Ramos (cell line): ENCODE data around the gene ZNRD2.
"Not testable (repeated sequence)": the region's sequence is repeated elsewhere in the genome, so short reads cannot be mapped to it uniquely, and the experiment has no call there.

ENCODE experiments used
- in situ Hi-C: fragments of 300-500 bp; cut with MboI; formaldehyde crosslinking; loops from one replicate; pipeline ENCODE4 v1.14.3; 2022; ENCODE audit warnings: low sequenced_read_pairs; ENCODE audit not compliant: unreplicated experiment

Gene ZNRD2, protein sequence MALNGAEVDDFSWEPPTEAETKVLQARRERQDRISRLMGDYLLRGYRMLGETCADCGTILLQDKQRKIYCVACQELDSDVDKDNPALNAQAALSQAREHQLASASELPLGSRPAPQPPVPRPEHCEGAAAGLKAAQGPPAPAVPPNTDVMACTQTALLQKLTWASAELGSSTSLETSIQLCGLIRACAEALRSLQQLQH

DNA sequence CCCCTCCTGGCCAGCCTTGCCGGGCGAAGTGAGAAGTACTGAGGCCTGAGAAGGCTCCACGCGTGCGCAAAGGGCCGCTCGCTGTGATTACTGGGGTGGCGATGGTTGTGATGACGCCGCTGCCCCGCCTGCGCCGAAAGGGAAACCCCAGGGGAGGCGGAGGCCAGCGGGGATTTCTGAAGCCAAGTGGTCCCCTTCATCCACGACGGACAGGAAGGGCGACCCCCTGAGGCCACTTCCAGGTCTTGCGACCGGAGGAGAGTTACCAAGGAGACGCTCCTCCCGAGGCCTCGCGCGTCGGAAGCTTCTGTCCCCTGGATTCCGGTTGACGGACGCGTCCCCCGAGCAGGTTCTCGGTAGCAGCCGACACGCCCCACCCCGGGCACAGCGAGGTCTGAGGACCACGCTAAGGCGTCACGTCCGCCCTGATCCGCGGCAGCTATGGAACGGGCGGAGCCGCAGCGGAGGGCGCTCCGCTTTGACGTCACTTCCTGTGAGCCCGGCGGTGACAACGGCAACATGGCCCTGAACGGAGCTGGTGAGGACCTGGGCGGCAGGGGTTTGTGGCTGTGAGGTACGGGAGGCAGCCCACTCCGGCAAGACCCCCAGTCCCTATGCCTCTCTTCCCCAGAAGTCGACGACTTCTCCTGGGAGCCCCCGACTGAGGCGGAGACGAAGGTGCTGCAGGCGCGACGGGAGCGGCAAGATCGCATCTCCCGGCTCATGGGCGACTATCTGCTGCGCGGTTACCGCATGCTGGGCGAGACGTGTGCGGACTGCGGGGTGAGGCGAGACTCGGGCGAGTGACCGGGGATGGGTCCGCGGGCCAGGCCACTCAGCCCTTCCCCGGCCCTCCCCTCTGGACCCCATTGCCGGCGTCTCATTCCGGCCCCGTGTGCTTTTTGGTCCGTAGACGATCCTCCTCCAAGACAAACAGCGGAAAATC lies at the start of gene ZNRD2:
TSS of gene ZNRD2 (plus strand) at position 505 of the 946 bp plus-strand sequence. CDS start at position 520, 15 bp downstream.
- in situ Hi-C loops = no loop called here

- in situ Hi-C loops = not testable (repeated sequence)
These were observed 48.3 kb upstream of the ZNRD2 start for GRCh38 chr11:65521777-65522521.

- in situ Hi-C loops = not testable (repeated sequence)
These were observed 47.3 kb upstream of the ZNRD2 start for GRCh38 chr11:65522718-65523630.

GRCh38 chr11:65523631-65523968 lies 46.7 kb upstream of the ZNRD2 start:
- in situ Hi-C loops = not testable (repeated sequence)

DNA sequence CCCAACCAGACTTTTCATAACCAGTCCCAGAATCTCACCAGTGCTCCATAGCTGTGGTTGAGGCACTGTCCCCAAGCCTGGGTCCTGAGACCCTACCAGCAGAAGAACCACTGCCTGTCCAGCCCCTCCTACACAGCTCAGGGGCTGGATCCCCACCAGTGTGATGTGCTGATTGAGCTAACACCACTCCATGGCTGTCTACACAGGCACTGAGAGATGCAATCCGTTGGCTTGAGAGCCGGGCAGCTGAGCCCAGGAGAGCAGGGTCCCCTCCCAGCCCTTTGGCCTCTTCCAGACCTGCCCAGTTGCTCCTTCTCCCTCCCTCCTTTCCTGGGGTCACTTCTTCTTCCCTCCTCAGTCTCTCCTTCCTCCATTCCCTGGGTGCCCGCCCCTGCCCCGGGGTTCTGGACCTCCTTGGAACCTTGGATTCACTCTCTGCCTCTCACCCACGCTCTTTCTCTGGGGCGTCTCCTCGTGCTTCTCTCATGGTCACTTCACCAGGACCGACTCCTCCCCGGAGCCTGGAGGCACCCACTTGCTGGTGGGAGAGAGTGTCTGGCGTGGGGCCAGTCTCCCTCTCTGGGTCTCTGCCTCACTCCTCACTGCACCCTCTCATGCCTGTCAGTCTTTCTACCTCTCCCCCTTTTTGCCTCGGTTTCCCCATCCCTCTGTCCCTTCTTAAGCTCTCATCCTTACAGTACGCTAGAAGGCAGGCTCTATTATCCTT lies 46.1 kb upstream of the ZNRD2 start:
- in situ Hi-C loops = no loop called here

DNA sequence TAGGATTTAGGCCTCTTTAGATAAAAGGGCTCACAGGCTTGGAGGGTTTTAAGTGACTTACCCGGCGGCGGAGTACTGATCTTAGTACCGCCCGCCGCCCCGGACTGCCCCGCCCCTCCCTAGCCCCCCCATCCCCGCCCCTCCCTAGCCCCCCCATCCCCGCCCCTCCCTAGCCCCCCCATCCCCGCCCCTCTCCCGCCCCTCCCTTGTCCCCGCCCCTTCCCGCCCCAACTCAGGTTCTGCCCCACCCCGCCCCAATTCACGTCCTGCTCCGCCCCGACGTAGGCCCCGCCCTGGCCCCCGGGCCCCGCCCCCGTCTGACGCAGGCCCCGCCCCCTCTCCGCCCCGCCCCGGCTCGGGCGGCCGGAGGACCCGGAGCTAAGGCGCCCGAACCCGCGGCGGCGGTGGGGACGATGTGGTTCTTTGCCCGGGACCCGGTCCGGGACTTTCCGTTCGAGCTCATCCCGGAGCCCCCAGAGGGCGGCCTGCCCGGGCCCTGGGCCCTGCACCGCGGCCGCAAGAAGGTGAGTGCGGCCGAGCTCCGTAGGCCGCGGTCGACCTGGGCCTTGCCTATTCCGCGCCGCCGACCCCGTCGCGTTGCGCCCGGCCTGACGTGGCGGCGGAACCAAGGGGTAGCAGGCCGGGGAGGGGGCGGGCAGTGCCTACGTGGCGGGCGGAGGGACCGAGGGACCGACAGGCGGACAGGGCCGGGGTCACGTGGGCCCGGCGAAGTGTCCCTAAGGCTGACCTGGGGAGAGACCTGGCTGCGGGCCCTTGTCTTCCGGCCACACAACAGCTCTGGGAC lies 45.3 kb upstream of the ZNRD2 start, which contains the start of gene SCYL1:
TSS of gene SCYL1 (plus strand) at position 343 of the 805 bp plus-strand sequence. CDS start at position 414, 71 bp downstream.
- in situ Hi-C loops = no loop called here

- in situ Hi-C loops = no loop called here
These were observed 44.5 kb upstream of the ZNRD2 start for GRCh38 chr11:65525546-65526480.

GRCh38 chr11:65526744-65527143 lies 43.5 kb upstream of the ZNRD2 start:
- in situ Hi-C loops = no loop called here

GRCh38 chr11:65528819-65529350 lies 41.4 kb upstream of the ZNRD2 start:
- in situ Hi-C loops = no loop called here

DNA sequence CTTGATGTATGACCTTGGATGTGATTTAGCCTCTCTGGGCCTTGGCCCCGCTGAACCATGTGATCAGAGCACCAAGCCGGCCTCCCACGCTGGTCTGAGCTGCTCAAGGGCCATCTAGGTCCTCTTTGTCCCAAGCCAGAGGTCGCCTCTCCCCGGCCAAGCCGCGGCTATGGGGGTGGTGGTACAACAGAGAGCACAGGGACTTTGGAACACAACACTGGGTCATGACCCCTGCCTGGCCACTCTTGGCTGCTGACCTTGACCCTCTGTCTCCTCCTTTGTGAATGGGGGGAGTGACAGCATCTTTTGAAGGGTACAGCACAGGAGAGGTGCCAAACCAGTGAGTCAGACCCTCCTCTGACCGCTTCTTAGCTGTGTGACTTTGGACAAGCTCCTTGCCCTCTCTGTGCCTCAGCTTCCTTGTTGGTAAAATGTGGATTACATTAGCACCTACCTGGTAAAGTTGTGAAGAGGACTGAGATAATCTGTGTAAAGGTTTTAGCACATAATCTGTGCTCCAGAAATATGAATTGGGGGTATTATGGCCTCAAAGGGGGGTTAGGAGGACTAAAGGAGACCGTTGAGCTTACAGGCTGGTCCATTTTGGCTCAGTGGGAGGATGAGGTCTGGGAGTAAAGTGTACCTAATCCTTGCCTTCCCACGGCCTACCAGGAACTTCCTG lies 40.7 kb upstream of the ZNRD2 start:
- in situ Hi-C loops = no loop called here

GRCh38 chr11:65530157-65530496 lies 40.1 kb upstream of the ZNRD2 start:
- in situ Hi-C loops = no loop called here

DNA sequence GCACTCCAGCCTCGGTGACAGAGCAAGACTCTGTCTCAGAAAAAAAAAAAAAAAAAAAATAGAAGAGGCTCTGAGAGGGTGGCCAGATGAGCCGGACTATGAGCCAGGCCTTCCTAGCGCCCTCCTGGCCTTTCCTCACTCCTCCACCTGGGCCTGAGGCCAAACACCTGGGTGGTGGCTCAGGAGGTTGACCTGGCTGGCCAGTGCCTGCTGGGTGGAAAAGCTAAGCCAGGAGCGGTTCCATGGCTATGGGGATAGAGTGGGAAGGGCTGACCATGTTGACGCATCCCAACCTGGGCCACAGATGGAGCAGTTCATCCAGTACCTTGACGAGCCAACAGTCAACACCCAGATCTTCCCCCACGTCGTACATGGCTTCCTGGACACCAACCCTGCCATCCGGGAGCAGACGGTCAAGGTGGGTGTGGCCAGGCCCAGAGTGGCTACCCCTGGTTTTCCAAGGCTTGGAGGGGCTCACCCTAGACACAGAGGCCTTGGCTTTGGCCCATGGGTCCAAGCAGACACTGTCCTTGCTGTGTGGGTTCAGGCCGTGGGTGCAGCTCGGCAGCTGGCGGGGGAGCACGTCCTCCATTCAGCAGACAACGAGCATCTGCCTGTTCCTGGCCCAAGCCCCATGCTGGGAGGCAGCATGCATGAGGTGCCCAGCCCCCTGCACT lies 37.8 kb upstream of the ZNRD2 start:
- in situ Hi-C loops = no loop called here

- in situ Hi-C loops = no loop called here
These were observed 35.2 kb upstream of the ZNRD2 start for GRCh38 chr11:65535102-65535501.

- in situ Hi-C loops = no loop called here
These were observed 33.6 kb upstream of the ZNRD2 start for GRCh38 chr11:65536412-65537295.

GRCh38 chr11:65537296-65537597 lies 33.0 kb upstream of the ZNRD2 start:
- in situ Hi-C loops = no loop called here
